CD1c-positive myeloid dendritic cell (primary cell): ENCODE measurements around the gene ROR2.
"Not testable (repeated sequence)": the region's sequence is repeated elsewhere in the genome, so short reads cannot be mapped to it uniquely, and the experiment has no call there.

ENCODE experiments used
- DNase-seq: peaks from one replicate; pipeline ENCODE4 v3.0.0-alpha.2; 2016; ENCODE audit errors: extremely low spot score

The ROR2 gene

DNA sequence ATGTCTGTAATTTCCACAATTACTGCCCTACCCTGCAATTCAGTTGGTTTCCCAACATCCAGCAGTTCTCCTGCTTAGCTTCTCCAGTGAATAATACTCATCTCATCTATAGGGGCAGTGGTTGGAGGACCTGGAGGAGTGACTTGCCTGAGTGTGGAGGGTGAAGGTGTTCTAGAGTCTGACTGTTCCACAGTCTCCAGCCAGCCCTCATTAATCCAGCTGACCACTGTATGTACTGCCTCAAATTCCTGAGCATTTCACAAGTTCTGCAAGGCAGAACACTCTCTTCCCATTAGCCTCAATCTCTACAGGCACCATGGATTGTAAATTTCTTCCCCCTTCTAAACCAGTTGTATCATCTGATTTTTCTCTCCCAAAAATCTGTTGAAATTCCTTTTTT lies 379.0 kb downstream of the ROR2 start:
- DNase-seq = no peak

DNA sequence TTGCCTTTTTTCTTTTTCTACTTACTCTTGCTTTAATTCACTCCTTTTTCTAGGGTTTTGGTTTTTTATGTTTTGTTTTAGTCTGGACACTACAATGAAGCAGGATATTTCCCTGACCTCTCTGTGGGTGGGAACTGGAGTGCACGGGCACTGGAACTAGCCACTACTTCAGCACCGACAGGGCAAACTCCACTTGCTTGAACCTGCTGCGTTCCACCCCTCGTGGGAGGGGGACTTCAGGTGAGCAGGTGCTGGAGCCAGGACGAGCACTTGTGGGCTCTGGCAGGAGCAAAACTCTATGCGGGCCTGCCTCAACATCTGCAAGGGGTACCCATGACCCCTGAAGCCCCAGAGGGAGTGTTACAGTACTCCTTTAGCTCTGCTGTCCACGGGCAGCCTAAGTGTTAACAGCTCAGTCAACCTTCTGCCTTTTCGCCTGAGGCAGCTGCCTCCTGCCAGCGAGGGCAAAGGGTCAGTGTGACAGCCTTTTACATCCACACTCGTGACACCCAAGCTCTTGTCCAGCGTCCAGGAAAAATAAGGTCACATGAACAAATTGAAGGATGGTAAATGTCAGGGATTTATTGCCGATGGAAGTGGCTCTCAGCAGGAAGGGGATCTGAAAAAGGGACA lies 382.3 kb downstream of the ROR2 start:
- DNase-seq = no peak

DNA sequence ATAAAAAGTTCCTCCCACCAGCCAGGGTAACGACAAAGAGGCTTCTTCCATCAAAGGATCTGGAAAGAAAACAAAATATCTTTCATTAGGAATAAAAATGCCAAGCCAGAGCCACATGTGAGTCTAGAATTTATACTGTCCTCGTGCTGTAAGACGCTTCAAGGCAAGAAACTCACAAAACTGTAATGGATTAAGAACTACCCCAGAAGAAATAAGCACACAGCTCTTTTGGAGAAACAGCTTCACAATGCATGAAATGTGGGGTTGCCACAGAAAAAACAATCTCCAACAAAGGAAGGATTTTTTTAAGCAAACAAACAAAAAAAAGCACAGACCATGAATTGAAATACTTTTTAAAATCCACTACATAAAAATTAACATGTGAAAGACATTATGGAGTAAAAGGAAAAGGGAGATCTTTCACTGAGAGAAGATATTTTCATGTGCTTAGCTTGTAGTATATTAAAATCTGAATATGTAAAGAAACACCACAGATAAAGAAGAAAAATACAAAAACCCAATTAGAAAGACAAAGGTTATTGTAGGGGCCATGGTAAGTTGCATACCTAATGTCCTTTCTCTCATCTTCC lies 385.9 kb downstream of the ROR2 start:
- no peak for DNase-seq

DNA sequence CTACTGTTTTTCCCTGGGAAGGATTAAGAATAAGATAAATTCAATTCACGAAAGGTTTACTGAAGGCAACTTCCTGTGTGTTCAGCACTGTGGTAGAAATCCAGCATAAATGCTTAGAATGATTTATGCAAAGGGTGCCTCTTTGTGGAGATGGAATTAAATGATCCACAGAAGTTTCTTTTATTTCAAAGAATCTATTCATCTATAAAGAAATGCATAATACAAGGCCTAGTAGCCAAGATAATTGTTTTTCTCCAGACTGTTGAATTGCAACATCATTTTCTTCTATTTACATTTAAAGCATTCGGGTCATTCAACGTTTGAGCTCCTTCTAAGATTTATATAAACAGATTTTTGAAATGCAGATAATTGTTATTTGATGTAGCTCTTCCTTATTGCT lies 387.6 kb downstream of the ROR2 start:
- no peak for DNase-seq

DNA sequence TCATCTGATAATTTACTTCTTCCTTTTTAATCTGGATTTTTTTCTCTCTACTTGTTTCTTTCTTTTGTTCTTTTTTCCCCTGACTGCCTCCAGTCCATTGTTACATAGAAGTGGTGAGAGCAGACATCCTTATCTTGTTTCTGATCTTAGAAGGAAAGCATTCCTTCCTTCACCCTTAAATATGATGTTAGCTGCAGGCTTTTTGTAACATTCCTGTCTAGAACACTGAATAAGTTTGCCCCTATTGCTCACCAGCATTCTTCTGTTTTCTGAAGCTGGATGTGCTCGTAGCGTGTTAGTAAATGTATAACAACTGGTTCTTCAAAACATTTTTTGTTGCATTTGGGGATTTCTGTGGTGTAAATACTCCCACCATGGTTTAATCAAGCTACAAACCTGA lies 389.7 kb downstream of the ROR2 start:
- DNase-seq = no peak

DNA sequence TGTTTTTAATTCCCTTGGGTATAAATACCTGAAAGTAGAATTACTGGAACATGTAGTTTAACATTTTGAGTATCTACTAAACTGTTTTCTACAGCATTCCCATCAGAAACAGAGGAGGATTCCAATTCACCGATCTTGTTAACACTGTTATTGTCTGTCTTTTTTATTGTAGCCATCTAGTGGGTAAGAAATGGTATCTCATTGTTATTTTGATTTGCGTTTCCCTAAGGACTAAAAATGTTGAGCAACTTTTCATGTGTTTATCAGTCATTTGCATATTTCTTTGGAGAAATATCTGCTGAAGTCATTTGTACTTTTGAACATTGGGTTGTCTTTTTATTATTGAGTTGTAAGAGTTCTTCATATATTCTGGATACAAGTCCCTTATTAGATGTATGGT lies 391.1 kb downstream of the ROR2 start:
- DNase-seq = no peak

DNA sequence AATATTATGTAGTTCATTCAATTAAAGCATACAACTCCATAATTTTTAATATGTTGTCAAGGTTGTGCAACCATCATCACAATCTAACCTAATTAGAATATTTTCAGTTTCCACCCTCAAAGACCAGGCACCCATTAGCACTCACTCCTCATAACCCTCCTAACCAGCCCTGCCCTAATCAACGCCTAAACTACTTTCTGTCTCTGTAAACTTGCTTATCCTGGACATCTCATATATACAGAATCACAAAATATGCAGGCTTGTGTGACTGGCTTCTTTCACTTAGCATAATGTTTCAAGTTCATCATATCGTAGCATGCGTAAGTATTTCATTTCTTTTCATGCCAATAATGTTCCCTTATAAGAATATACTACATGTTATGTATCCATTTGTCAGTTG lies 391.6 kb downstream of the ROR2 start:
- DNase-seq = no peak

DNA sequence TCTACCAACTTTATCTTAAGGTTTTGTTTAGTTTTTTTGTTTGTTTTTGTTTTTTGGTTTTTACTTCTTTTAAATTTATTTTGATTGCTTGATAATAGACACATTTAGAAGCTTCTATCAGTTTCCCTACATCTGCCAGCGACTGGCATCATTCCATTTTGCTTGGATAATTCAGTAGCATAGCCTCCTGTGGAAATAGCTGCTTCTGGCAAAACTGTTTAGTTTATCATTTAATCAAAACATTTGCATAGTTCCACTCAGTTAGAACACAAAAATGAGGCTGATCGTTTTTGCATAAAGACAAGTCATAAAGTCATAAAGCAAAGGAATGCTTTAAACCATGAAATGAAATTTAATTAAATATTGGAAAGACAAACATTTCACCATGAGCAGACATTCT lies 392.7 kb downstream of the ROR2 start:
- no peak for DNase-seq

DNA sequence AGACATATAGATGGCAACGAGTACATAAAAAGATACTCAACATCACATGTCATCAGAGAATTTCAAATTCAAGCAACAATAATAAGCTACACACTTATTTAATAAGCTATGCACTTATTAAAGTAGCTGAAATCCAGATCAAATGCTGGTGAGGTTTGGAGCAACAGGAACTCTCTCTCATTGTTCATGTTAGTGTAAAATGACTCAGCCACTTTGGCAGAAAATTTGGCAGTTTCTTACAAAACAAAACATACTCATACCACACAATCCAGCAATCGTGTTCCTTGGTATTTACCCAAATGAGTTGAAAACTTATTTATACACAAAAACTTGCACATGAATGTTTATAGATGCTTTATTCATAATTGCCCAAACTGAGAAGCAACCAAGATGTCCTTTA lies 394.9 kb downstream of the ROR2 start:
- no peak for DNase-seq

DNA sequence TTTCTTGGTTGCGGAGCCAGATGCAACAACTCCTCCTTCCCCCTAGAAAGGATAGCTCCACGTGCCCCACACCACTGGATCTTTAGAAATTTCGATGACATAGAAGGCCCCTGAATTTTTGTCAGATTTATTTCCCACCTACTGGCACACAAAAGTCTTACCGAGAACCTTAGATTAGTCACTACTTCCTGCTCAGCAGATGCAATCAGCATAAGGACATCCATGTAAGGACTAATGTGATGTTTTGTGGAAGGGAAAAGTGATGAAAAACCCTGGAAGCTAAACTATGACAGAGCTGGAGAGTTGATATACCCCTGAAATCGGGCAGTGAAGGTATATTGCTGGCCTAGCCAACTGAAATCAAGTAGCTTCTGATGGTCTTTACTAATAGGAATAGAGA lies 400.9 kb downstream of the ROR2 start:
- no peak for DNase-seq

DNA sequence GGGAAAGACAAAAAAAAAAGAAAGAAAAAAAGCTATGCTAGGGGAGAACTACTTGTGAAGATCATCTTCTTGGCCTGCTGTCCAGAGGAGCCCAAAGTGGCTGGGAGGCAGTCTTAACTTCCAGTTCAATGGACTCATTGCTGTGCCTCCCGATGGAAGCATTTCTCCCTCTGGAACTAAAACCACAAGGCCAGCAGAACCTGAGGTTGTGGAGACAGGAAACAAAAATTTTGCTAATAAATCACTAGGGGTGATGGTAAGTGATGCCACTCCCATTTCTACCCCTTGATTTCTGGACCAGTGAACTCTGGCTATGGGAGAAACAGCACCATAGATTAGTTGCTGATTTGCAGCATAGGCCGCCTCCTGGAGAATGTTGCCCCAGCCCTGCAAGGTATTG lies 402.9 kb downstream of the ROR2 start:
- no peak for DNase-seq

DNA sequence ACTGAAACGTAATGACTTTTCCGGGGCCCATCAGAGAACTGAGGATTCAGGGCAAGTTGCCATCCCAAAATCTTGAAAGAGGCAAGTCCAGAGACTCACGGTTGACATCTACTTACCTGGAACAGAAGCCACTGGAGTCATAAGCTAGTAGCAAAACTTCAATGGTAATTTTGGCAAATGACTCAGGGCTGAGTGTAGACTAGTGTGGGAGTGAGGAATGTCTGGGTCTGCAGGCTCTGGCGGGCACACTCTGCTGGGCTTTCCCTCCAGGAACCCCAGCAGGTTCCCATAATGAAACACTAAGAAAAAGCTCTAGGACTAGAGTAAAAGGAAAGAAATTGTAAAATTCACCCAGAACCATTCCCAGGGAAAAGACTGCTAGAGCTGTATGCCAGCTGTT lies 403.5 kb downstream of the ROR2 start:
- DNase-seq = no peak

DNA sequence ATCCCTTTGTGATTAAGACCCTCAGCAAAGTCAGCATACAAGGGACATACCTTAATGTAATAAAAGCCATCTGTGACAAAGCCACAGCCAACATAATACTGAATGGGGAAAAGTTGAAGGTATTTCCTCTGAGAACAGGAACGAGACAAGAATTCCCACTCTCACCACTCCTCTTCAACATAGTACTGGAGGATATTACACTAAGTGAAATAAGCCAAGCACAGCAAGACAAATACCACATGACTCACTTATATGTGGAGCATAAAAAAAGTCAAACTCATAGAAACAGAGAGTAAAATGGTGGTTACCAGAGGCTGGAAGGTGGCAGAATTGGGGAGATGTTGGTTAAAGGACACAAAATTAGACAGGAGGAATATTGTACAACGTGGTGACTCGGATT lies 408.3 kb downstream of the ROR2 start:
- no peak for DNase-seq

DNA sequence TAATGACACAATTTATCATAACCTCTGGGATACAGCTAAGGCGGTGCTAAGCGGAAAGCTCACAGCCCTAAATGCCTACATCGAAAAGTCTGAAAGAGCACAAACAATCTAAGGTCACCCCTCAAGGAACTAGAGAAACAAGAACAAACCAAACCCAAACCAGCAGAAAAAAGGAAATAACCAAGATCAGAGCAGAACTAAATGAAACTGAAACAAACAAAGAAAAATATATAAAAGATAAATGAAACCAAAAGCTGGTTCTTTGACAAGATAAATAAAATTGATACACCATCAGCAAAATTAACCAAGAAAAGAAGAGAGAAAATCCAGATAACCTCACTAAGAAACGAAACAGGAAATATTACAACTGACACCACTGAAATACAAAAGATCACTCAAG lies 409.5 kb downstream of the ROR2 start:
- DNase-seq = not testable (repeated sequence)

DNA sequence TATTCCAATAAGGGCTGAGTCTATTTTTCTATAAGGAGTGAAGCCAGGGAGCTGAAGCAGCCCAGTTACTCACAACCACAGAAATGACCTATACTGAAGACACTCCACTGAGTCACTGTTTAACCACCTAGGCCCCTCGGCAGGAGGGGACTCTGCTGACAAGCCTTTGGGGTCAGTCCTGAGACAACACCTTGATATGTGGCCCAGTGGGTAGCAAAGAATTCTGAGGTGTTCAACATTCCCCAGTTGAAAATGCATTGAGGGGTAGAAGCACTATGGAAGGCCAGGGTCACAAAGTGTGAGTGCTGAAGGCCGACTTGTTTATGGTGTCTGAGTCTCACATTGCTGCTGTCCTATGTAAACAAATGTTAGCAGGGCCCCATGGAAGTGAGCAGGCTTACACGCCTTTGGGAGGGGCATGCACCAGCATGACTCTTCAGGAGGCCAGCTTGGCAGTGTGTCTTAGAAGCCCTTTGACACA lies 413.8 kb downstream of the ROR2 start:
- DNase-seq = no peak

DNA sequence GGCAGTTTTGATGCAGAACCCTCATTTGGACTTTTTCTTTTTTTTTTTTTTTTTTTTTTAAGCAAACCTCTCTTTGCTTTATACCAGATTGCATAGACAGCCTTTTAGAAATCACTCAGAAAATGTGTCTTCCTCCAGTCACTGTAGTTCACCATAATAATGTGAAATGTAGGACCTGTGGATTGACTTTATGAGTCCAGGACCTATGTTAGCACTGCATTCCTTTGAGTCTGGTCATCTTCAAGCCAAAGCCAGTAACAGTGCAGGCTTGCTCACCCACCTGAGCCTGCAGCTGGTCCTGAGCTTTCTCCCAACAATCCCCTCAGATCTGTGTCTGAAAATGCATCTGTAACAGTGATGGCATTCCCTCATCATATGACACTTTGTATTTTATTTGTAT lies 415.7 kb downstream of the ROR2 start:
- DNase-seq = no peak

DNA sequence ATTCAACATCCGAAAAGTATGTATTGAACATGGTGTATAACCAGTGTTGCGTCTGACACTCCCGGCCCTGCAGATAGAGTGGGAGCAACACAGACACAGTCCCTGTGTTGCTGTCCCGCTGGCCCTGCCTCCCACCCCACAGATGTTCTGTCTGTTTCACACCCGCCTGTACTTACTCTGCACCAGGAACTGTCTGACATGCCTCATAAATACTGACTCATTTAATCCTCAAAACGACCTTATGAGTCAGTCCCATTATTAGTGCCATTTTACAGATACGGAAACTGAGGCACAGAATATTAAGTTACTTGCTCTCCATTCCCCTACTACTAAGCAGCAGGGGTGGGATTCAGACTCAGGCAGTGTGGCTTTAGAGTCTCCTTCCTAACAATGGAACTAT lies 416.6 kb downstream of the ROR2 start:
- no peak for DNase-seq

DNA sequence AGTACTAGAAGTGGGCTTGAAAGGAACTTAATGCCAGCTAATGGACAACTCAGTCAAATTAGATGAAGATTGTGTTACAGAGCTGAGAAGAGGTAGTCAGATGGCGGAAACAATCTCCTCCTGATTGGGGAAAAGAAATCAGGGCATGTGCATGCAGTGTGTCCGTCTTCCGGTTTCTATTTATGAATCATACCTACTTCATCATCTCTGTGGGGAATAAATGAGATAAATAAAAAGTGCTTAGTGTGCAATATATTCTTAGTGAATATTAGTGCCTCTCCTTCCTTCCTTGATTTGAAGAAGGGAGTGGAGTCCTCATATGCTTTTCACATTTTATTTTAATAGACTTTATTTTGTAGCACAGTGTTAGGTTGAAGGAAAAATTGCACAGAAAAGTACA lies 417.7 kb downstream of the ROR2 start:
- DNase-seq = no peak

DNA sequence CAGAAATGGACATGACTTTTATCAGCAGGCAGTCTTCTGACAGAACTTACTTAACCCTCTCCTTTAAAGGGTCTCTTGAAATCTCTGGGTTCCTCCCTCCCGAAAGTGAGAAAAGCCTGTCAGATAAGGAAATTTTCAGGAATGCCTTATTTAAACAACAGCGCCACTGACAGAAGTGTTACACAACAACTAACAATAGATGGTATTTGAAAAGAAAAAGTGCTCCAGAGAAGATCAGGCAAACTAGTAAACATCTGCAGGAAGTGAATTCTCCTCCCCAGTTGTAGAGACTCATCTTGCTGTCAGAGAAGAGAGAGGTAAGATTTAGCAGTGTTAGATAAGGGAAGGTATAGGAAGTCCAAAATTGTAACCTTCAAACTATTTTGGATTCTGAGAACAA lies 419.2 kb downstream of the ROR2 start:
- DNase-seq = no peak

DNA sequence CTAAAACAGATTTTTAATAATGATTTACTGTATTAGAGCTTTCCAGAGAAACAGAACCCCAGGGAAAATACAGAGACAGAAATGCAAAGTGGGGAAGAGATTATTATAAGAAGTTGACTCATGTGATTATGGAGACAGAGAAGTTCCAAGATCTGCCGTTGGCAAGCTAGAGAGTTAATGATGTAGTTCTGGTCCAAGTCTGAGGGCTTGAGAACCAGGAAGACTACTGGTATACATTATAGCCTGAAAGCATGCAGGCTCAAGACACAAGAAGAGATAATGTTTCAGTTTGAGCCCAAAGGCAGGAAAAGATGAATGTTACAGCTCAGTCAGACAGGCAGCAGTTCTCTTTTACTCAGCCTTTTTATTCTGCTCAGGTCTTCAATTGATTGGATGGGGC lies 427.5 kb downstream of the ROR2 start:
- no peak for DNase-seq

DNA sequence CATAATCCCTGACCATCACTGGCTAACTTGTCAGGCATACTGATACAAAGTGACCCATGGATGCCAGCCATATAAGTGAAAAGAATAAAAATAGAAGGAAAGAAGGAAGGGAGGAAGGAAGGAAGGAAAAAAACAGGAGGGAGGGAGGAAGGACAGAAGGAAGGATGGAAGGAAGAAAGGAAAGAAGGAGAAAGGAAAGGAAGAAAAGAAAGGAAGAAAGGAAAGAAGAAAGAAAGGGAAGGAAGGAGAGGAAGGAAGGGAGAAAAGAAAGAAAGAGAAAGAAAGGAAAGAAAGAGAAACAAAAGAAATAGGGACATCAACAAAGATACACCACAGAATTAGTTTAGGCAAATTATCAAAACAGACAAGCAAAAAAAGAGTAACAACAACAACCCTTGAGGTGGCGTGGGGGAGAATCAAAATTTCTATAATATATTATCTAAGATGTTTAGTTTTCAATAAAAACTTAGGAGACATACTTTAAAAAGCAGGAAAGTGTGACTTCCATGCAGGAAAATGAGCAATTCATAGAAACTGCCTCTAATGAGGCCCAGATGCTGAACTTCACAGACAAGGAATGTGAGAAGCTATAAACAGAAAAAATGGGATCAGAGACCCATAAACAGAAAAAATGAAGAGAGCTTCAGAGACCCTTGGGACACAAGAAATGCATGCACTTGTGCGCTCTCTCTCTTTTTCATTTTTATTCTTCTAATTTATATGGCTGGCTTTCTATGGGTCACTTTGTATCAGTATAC lies 430.3 kb downstream of the ROR2 start:
- DNase-seq = no peak

DNA sequence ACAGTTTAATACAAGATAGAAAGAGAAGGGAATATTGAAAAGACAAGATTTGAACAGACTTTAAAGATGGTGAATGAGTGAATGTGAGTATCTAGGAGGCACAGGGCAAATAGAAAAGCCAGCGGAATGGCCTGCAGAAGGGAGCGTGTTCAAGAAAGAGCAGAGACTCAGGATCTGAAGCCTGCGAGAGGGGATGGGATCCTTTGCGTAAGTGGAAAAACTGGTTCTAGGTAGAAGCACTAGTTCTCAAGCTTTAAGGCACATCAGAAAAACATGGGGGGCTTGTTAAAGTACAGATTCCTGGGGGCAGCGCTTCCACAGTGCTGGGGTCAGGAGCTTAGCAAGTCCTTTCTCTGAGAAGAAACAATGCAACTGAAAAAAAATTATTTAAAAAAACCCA lies 431.6 kb downstream of the ROR2 start:
- DNase-seq = no peak

DNA sequence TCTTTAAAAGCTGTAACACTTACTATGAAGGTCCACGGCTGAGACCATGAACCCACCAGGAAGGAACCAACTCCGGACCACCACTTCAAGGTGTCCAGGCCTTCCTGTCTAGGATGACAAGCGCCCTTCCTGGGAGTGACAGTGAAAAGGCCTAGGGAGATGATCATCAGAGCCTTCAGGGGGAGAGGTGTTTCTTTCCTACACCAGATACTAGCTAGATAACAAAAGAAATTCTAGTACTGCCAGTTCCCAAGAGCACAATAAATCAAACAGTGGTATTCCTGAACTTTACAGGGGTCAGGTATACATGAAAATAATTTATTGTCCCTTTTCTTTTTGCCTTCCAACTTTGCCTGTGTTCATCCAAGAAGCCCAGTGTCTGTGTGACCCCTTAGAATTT lies 432.2 kb downstream of the ROR2 start:
- DNase-seq = no peak
